GM19438 (cell line): ENCODE data around the gene KRT25.

Source experiments
- ATAC-seq: cut with Tn5 transposase; IDR thresholded peaks from one replicate; pipeline ENCODE4 v1.9.1; 2021; ENCODE audit warnings: low read depth; ENCODE audit not compliant: unreplicated experiment

KRT25 gene

GRCh38 chr17:40755231-40755630 lies at the start of gene KRT25:
Gene KRT25, minus strand, starts transcription at chr17:40755331. Its CDS starts 60 bp downstream, at chr17:40755271.
- no peak for ATAC-seq

GRCh38 chr17:40803617-40804082 lies 48.5 kb upstream of the KRT25 start:
- ATAC-seq = no peak

GRCh38 chr17:40801157-40801556 lies 46.0 kb upstream of the KRT25 start:
- no peak for ATAC-seq

- ATAC-seq = no peak
Observed at GRCh38 chr17:40800381-40800780, 45.2 kb upstream of the KRT25 start.

GRCh38 chr17:40799859-40800258 lies 44.7 kb upstream of the KRT25 start, which contains the start of gene KRT28:
Gene KRT28, minus strand, starts transcription at chr17:40799959. Its CDS starts 66 bp downstream, at chr17:40799893.
- ATAC-seq = no peak

- no peak for ATAC-seq
Observed at GRCh38 chr17:40796846-40797245, 41.7 kb upstream of the KRT25 start.

- no peak for ATAC-seq
Observed at GRCh38 chr17:40795019-40795667, 40.0 kb upstream of the KRT25 start.

GRCh38 chr17:40794466-40794865 lies 39.3 kb upstream of the KRT25 start:
- no peak for ATAC-seq

GRCh38 chr17:40793832-40794231 lies 38.7 kb upstream of the KRT25 start:
- no peak for ATAC-seq

GRCh38 chr17:40791787-40792436 lies 36.8 kb upstream of the KRT25 start:
- no peak for ATAC-seq

- ATAC-seq = no peak
Observed at GRCh38 chr17:40791111-40791510, 36.0 kb upstream of the KRT25 start.

GRCh38 chr17:40782450-40782849 lies 27.3 kb upstream of the KRT25 start, which contains the start of gene KRT27:
Gene KRT27, minus strand, starts transcription at chr17:40782550. Its CDS starts 57 bp downstream, at chr17:40782493.
- no peak for ATAC-seq

GRCh38 chr17:40779181-40779909 lies 24.2 kb upstream of the KRT25 start:
- ATAC-seq = no peak

- no peak for ATAC-seq
Observed at GRCh38 chr17:40778461-40778860, 23.3 kb upstream of the KRT25 start.

- ATAC-seq = no peak
Observed at GRCh38 chr17:40777971-40778370, 22.8 kb upstream of the KRT25 start.

GRCh38 chr17:40777459-40777858 lies 22.3 kb upstream of the KRT25 start:
- ATAC-seq = no peak

- no peak for ATAC-seq
Observed at GRCh38 chr17:40775945-40776344, 20.8 kb upstream of the KRT25 start.

- ATAC-seq = no peak
Observed at GRCh38 chr17:40772101-40772500, 17.0 kb upstream of the KRT25 start, which contains the start of gene KRT26. Gene KRT26, minus strand, starts transcription at chr17:40772201. Its CDS starts 88 bp downstream, at chr17:40772113.

- ATAC-seq = no peak
Observed at GRCh38 chr17:40765657-40766056, 10.5 kb upstream of the KRT25 start.

GRCh38 chr17:40763752-40764151 lies 8.6 kb upstream of the KRT25 start:
- ATAC-seq = no peak
